Caco-2 (cell line): ENCODE measurements around the gene TCERG1L. TPM values are rescaled to one million over a fixed set of nuclear protein-coding genes. Genes with fewer than 3 reads are reported as not detected.

Experiments
- BruUV-seq: library from RNA; stranded (reverse); fragments of 400-500 nt; replicated peaks from 2 replicates; lab custom pipeline; 2021; lab: Mats Ljungman, UMichigan
- CTCF ChIA-PET: fragments of 300-600 bp; sonication (Branson Sonifier 250); formaldehyde crosslinking; loops from one replicate; lab custom pipeline; 2022; ENCODE audit warnings: antibody characterized with exemption; lab: Charles Lee
- POLR2A ChIA-PET: fragments of 300-600 bp; sonication (Branson Sonifier 250); formaldehyde crosslinking; loops from one replicate; lab custom pipeline; 2022; ENCODE audit warnings: antibody characterized with exemption; lab: Charles Lee
- DNase-seq, 2 experiments: peaks; one replicate each; pipeline versions ENCODE4 v3.0.0 to v3.0.0-alpha.2; 2020 to 2022
- H3K27me3 ChIP-seq: replicated peaks from 2 replicates; pipeline ENCODE4 v1.6.0; 2011; ENCODE audit warnings: low read length; ENCODE audit not compliant: control insufficient read depth, insufficient read depth
- H3K36me3 ChIP-seq: 2 replicates; pipeline ENCODE4 v1.5.1; 2011; ENCODE audit warnings: low read length; ENCODE audit not compliant: control insufficient read depth, insufficient read depth
- H3K4me1 ChIP-seq: fragments of 250-450 bp; sonication (Bioruptor Pico); 2 replicates; pipeline ENCODE4 v1.5.1; 2020; ENCODE audit warnings: mild to moderate bottlenecking
- H3K4me3 ChIP-seq: 2 replicates; pipeline ENCODE4 v1.5.1; 2011; ENCODE audit warnings: low read depth, mild to moderate bottlenecking, control low read depth, low read length
- H3K9me3 ChIP-seq: fragments of 250-450 bp; sonication (Bioruptor Pico); 2 replicates; pipeline ENCODE4 v1.5.1; 2020; ENCODE audit warnings: mild to moderate bottlenecking, moderate library complexity
- H3K27ac Mint-ChIP-seq: one replicate; pipeline ENCODE4 v1.8.0; 2022; ENCODE audit warnings: mixed read lengths; ENCODE audit not compliant: unreplicated experiment
- H3K27me3 Mint-ChIP-seq: one replicate; pipeline ENCODE4 v1.8.0; 2022; ENCODE audit warnings: mixed read lengths; ENCODE audit not compliant: insufficient read depth, unreplicated experiment
- H3K36me3 Mint-ChIP-seq: one replicate; pipeline ENCODE4 v1.8.0; 2022; ENCODE audit warnings: mild to moderate bottlenecking, mixed read lengths; ENCODE audit not compliant: insufficient read depth, unreplicated experiment
- H3K4me1 Mint-ChIP-seq: one replicate; pipeline ENCODE4 v1.8.0; 2022; ENCODE audit warnings: low read depth, mixed read lengths; ENCODE audit not compliant: unreplicated experiment
- H3K4me3 Mint-ChIP-seq: one replicate; pipeline ENCODE4 v1.8.0; 2022; ENCODE audit warnings: mild to moderate bottlenecking, moderate library complexity, mixed read lengths; ENCODE audit not compliant: unreplicated experiment
- H3K9me3 Mint-ChIP-seq: one replicate; pipeline ENCODE4 v1.8.0; 2022; ENCODE audit warnings: mixed read lengths; ENCODE audit not compliant: unreplicated experiment
- intact Hi-C: fragments of 100-400 bp; cut with micrococcal nuclease; formaldehyde crosslinking; loops from one replicate; pipeline ENCODE4 v1.10.0; 2022; ENCODE audit not compliant: unreplicated experiment
- total RNA-seq: library from RNA; stranded (reverse); gene quantifications from 2 replicates; pipeline ENCODE4 v1.2.3, GENCODE V29; 2022
- TF ChIP-seq, protein P1 (sequence below), 2 experiments: fragments of 200-600 bp in 1 of 2; IDR thresholded peaks; 1 replicate in 1 of 2; 2 replicates in 1 of 2; pipeline versions ENCODE4 v1.5.1 to v1.8.0; 2011 to 2022; ENCODE audit warnings: antibody characterized with exemption in 1 of 2, control low read depth in 1 of 2, inconsistent platforms in 1 of 2, low read depth in 1 of 2, low read length in 1 of 2, mild to moderate bottlenecking in 1 of 2, moderate library complexity in 1 of 2; ENCODE audit not compliant: insufficient read depth in 1 of 2, severe bottlenecking in 1 of 2, unreplicated experiment in 1 of 2

TCERG1L gene
- total RNA-seq, 1 experiment from 2014 or later, result not detected

DNA sequence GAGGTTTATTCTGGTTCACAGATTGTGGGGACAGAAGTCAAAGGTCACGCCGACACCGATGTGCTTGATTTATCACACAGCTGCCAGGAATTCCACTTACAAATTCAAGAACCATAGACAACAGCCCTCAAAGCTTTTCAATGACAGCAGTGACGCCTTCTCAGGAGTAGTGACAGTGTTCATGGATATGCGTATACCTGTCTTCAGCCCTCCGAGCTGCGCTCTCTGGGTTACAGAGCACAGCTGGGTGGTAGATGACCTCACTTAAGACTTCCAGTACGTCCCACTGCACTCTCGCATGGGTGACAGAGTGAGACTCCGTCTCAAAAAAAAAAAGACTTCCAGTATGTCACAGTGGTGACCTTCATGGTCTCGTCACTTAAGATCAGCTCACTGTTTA lies 108.5 kb downstream of the TCERG1L start:
- Histone ChIP-seq H3K4me3 (no peak overlapping the region), H3K9me3 (no peaks in the 10 kb centered on the region), H3K4me1 (no peaks in the 10 kb centered on the region), H3K27me3 (no peaks in the 10 kb centered on the region), H3K36me3 (no peaks in the 10 kb centered on the region)
- no peaks in the 10 kb centered on the region for H3K36me3 Mint-ChIP-seq
- no peak overlapping the region for H3K4me3 Mint-ChIP-seq
- DNase-seq, result no peak
- no peaks in the 10 kb centered on the region for H3K4me1 Mint-ChIP-seq
- no TSS peak for BruUV-seq
- peaks cover 10% of the 10 kb centered on the region for H3K27me3 Mint-ChIP-seq
- H3K27ac Mint-ChIP-seq, result no peak overlapping the region
- no peaks in the 10 kb centered on the region for H3K9me3 Mint-ChIP-seq
- ChIA-PET POLR2A (no interaction called here), CTCF (no interaction called here)
- TF ChIP-seq, protein P1, sequence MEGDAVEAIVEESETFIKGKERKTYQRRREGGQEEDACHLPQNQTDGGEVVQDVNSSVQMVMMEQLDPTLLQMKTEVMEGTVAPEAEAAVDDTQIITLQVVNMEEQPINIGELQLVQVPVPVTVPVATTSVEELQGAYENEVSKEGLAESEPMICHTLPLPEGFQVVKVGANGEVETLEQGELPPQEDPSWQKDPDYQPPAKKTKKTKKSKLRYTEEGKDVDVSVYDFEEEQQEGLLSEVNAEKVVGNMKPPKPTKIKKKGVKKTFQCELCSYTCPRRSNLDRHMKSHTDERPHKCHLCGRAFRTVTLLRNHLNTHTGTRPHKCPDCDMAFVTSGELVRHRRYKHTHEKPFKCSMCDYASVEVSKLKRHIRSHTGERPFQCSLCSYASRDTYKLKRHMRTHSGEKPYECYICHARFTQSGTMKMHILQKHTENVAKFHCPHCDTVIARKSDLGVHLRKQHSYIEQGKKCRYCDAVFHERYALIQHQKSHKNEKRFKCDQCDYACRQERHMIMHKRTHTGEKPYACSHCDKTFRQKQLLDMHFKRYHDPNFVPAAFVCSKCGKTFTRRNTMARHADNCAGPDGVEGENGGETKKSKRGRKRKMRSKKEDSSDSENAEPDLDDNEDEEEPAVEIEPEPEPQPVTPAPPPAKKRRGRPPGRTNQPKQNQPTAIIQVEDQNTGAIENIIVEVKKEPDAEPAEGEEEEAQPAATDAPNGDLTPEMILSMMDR (IDR thresholded peaks at IDR 0.05; ENCODE audit: insufficient read depth in 1 of 2, low read depth in 1 of 2, low read length in 1 of 2, severe bottlenecking in 1 of 2, unreplicated experiment in 1 of 2), result no peak
- intact Hi-C loops, result no loop called here

DNA sequence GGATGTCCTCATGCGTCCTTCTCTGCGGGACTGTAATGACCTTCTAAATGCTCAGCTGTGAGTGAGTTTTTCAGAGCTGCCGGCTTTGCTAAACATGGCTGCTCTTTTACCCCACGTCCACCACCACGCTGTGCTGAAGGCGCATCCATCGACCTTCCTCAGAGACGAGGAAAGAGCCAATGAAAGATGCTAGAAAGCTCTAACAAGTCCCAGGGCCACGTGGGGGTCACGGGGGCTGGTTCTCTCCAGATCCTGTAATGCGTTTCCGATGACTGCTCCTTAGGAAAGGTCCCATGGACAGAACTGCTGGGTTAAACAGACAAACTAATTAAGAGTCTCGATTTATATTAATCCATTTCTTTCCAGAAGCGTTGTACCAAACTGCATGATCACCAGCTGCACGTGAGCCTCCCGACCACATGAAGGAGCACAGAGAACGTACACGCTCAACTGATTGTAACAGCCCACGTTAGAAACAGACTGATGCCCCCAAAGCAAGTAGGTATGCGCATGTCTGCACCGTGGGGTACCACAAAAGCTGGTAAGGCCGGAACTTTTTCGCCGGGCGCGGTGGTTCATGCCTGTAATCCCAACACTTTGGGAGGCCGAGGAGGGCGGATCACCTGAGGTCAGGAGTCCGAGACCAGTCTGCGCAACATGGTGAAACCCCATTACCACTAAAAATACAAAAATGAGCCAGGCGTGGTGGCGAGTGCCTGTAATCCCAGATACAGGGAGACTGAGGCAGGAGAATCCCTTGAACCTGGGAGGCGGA lies 109.6 kb downstream of the TCERG1L start:
- Mint-ChIP-seq H3K9me3 (no peaks in the 10 kb centered on the region), H3K27ac (no peak overlapping the region), H3K4me3 (no peak overlapping the region), H3K4me1 (no peaks in the 10 kb centered on the region), H3K36me3 (no peaks in the 10 kb centered on the region), H3K27me3 (peaks cover 10% of the 10 kb centered on the region)
- ChIA-PET POLR2A (no interaction called here), CTCF (no interaction called here)
- Histone ChIP-seq H3K36me3 (no peaks in the 10 kb centered on the region), H3K9me3 (no peaks in the 10 kb centered on the region), H3K4me3 (no peak overlapping the region), H3K27me3 (no peaks in the 10 kb centered on the region), H3K4me1 (no peaks in the 10 kb centered on the region)
- intact Hi-C loops, result no loop called here
- TF ChIP-seq, protein P1 (IDR thresholded peaks at IDR 0.05; ENCODE audit: insufficient read depth in 1 of 2, low read depth in 1 of 2, low read length in 1 of 2, severe bottlenecking in 1 of 2, unreplicated experiment in 1 of 2), result no peak
- no peak for DNase-seq
- no TSS peak for BruUV-seq

- peak in 1 of 2 experiments; percentile 21 for DNase-seq
- no peaks in the 10 kb centered on the region for H3K36me3 ChIP-seq
- peaks cover 12% of the 10 kb centered on the region for H3K27me3 Mint-ChIP-seq
- no peaks in the 10 kb centered on the region for H3K9me3 Mint-ChIP-seq
- no peak overlapping the region for H3K4me3 Mint-ChIP-seq
- BruUV-seq, result no TSS peak
- H3K9me3 ChIP-seq, result no peaks in the 10 kb centered on the region
- ChIA-PET CTCF (no interaction called here), POLR2A (no interaction called here)
- H3K4me1 Mint-ChIP-seq, result no peaks in the 10 kb centered on the region
- H3K27ac Mint-ChIP-seq, result no peak overlapping the region
- intact Hi-C loops, result no loop called here
- H3K36me3 Mint-ChIP-seq, result no peaks in the 10 kb centered on the region
- no peak overlapping the region for H3K4me3 ChIP-seq
- TF ChIP-seq, protein P1 (IDR thresholded peaks at IDR 0.05; ENCODE audit: insufficient read depth in 1 of 2, low read depth in 1 of 2, low read length in 1 of 2, severe bottlenecking in 1 of 2, unreplicated experiment in 1 of 2), result no peak
- no peaks in the 10 kb centered on the region for H3K27me3 ChIP-seq
- H3K4me1 ChIP-seq, result no peaks in the 10 kb centered on the region
These were observed 110.6 kb downstream of the TCERG1L start for GRCh38 chr10:131200856-131201470.
